Nephron (organoid): ENCODE results near the gene PATL2.

Experiments
- H3K27ac Mint-ChIP-seq, 3 experiments: 2 replicates each; pipeline ENCODE4 v1.8.0; 2020; ENCODE audit warnings: mixed read lengths in 3 of 3, mild to moderate bottlenecking in 2 of 3, moderate library complexity in 1 of 3
- H3K27me3 Mint-ChIP-seq: 2 replicates; pipeline ENCODE4 v1.8.0; 2021; ENCODE audit warnings: low read depth, mild to moderate bottlenecking, moderate library complexity, mixed read lengths
- H3K36me3 Mint-ChIP-seq: 2 replicates; pipeline ENCODE4 v1.8.0; 2020; ENCODE audit warnings: low read depth, mixed read lengths
- H3K4me1 Mint-ChIP-seq: 2 replicates; pipeline ENCODE4 v1.8.0; 2020; ENCODE audit warnings: mixed read lengths
- H3K4me3 Mint-ChIP-seq, 3 experiments: 2 replicates each; pipeline ENCODE4 v1.8.0; 2020; ENCODE audit warnings: mild to moderate bottlenecking in 3 of 3, mixed read lengths in 3 of 3, moderate library complexity in 2 of 3
- H3K9me3 Mint-ChIP-seq: 2 replicates; pipeline ENCODE4 v1.8.0; 2020; ENCODE audit warnings: mixed read lengths
- TF ChIP-seq, protein P1 (sequence below), 3 experiments: fragments of 200-600 bp; sonication (generic); IDR thresholded peaks; one replicate each; pipeline ENCODE4 v1.5.0; 2021; ENCODE audit warnings: antibody characterized with exemption in 3 of 3; ENCODE audit not compliant: unreplicated experiment in 3 of 3

The PATL2 gene

DNA sequence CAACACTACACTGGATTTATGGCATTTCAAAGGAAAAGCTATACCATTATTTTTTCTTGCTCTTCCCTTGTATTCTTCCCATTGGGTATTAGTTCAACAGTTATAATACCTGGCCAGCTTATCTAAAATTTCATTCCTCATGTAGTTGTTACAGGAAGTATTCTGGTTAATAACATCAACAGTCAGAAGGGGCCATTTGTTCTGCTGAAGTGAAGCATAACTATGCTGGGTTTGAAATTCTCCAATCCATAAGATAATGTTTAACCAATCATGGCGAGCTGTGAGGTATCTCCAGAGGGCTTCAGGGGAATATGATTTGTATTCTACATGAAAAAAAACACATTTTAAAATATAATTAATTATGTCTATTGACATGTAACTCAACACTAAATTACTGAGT is 91.0 kb downstream of the PATL2 start:
- peaks cover 65% of the 10 kb centered on the region for H3K36me3 Mint-ChIP-seq
- TF ChIP-seq, protein P1, sequence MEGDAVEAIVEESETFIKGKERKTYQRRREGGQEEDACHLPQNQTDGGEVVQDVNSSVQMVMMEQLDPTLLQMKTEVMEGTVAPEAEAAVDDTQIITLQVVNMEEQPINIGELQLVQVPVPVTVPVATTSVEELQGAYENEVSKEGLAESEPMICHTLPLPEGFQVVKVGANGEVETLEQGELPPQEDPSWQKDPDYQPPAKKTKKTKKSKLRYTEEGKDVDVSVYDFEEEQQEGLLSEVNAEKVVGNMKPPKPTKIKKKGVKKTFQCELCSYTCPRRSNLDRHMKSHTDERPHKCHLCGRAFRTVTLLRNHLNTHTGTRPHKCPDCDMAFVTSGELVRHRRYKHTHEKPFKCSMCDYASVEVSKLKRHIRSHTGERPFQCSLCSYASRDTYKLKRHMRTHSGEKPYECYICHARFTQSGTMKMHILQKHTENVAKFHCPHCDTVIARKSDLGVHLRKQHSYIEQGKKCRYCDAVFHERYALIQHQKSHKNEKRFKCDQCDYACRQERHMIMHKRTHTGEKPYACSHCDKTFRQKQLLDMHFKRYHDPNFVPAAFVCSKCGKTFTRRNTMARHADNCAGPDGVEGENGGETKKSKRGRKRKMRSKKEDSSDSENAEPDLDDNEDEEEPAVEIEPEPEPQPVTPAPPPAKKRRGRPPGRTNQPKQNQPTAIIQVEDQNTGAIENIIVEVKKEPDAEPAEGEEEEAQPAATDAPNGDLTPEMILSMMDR (IDR thresholded peaks at IDR 0.05; ENCODE audit: unreplicated experiment in 3 of 3) = no peak
- no peaks in the 10 kb centered on the region for H3K9me3 Mint-ChIP-seq
- H3K27me3 Mint-ChIP-seq = no peaks in the 10 kb centered on the region
- H3K27ac Mint-ChIP-seq = peak overlapping the region; percentile 31 to 52 (median 50)
- no peaks in the 10 kb centered on the region for H3K4me1 Mint-ChIP-seq
- no peak overlapping the region for H3K4me3 Mint-ChIP-seq

- no peaks in the 10 kb centered on the region for H3K9me3 Mint-ChIP-seq
- peaks cover 71% of the 10 kb centered on the region for H3K36me3 Mint-ChIP-seq
- TF ChIP-seq, protein P1 (IDR thresholded peaks at IDR 0.05; ENCODE audit: unreplicated experiment in 3 of 3) = no peak
- H3K27me3 Mint-ChIP-seq = no peaks in the 10 kb centered on the region
- no peaks in the 10 kb centered on the region for H3K4me1 Mint-ChIP-seq
- no peak overlapping the region for H3K4me3 Mint-ChIP-seq
- H3K27ac Mint-ChIP-seq = no peak overlapping the region
Observed at GRCh38 chr15:44616974-44617373, 94.1 kb downstream of the PATL2 start.
